Measurements from ENCODE around the gene NRG2.

DNA sequence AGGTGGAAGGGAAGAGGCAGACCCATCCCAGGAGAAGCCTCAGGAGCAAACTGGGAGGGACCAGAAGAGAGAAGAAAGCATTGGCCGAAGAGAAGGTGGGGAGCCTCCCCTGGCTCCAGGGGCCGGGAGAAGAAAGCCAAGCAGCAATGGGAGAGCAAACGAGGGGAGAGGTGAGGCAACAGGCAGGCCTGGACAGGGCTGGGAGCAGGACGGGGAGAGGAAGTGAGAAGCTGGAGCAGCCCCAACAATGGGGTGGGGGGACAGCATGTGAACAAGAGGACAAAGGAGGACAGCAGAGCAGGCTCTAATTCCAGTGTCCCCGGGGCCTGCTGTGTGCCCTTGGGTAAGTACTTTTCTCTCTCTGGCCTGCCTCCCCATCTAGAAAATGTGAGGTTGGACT lies 132.2 kb downstream of the NRG2 start:
- TF ChIP-seq CTCF (IDR thresholded peaks at IDR 0.05; ENCODE audit: insufficient read depth, low read length, poor library complexity, severe bottlenecking) (no peak), EZH2phosphoT487 (conservative IDR thresholded peaks at IDR 0.05; ENCODE audit: low read length) (no peak)
